ENCODE data around the gene TAAR2.

DNA sequence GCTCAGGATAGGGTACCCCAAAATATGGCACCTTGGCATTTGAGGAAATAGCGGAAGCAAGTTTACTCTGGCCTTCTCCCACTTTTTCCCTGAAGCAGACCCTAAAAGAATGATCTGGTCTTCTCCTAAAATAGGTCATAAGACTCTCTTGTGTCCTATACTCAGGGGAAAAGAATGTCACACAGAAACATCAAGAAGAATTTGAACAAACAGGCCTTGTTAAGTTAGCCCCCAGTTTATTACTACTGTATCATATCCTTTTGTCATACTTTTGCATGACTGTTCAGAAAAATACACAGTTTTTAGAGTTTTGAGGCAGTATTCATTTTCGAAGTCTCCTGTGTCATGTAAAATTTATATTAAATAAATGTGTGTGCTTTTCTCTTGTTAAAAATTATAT, 12.5 kb downstream of the TAAR2 start:
- no peak for TF ChIP-seq POLR2A (IDR thresholded peaks at IDR 0.05)
- TF ChIP-seq, protein P1, sequence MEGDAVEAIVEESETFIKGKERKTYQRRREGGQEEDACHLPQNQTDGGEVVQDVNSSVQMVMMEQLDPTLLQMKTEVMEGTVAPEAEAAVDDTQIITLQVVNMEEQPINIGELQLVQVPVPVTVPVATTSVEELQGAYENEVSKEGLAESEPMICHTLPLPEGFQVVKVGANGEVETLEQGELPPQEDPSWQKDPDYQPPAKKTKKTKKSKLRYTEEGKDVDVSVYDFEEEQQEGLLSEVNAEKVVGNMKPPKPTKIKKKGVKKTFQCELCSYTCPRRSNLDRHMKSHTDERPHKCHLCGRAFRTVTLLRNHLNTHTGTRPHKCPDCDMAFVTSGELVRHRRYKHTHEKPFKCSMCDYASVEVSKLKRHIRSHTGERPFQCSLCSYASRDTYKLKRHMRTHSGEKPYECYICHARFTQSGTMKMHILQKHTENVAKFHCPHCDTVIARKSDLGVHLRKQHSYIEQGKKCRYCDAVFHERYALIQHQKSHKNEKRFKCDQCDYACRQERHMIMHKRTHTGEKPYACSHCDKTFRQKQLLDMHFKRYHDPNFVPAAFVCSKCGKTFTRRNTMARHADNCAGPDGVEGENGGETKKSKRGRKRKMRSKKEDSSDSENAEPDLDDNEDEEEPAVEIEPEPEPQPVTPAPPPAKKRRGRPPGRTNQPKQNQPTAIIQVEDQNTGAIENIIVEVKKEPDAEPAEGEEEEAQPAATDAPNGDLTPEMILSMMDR (IDR thresholded peaks at IDR 0.05): no peak
